Tibial artery (tissue), 4 donors: ENCODE data around the gene TUBA3D.
A peak's percentile ranks its signal among the peaks of the same experiment; 100 is the strongest.
"Not testable (repeated sequence)": the region's sequence is repeated elsewhere in the genome, so short reads cannot be mapped to it uniquely, and the experiment has no call there.

Source experiments
- DNase-seq, 2 donors: peaks; one replicate each; pipeline ENCODE4 v3.0.0-alpha.2; 2019
- H3K27ac ChIP-seq, 2 donors: fragments of 200-600 bp; sonication (generic) in 1 of 2; 1 replicate in 1 of 2; 2 replicates in 1 of 2; pipeline ENCODE4 v1.5.1; 2018 to 2019; ENCODE audit warnings: mild to moderate bottlenecking in 1 of 2
- H3K27me3 ChIP-seq, 2 donors: fragments of 200-600 bp; sonication (generic) in 1 of 2; one replicate each; pipeline versions ENCODE4 v1.5.1 to v1.6.0; 2016 to 2019
- H3K36me3 ChIP-seq, 3 donors: fragments of 200-600 bp; sonication (generic) in 2 of 3; one replicate each; pipeline ENCODE4 v1.5.1; 2016 to 2019; ENCODE audit warnings: mild to moderate bottlenecking in 2 of 3
- H3K4me1 ChIP-seq, 4 donors: fragments of 200-600 bp; sonication (generic) in 2 of 4; 1 replicate in 3 of 4; 2 replicates in 1 of 4; pipeline ENCODE4 v1.5.1; 2016 to 2019
- H3K4me3 ChIP-seq, 2 donors: fragments of 200-600 bp; sonication (generic) in 1 of 2; 1 replicate in 1 of 2; 2 replicates in 1 of 2; pipeline ENCODE4 v1.5.1; 2018 to 2019; ENCODE audit warnings: mild to moderate bottlenecking in 2 of 2
- H3K9me3 ChIP-seq, 3 donors: fragments of 200-600 bp; sonication (generic) in 1 of 3; one replicate each; pipeline ENCODE4 v1.5.1; 2016 to 2019
- intact Hi-C: fragments of 100-400 bp; cut with DNase I; formaldehyde crosslinking; loops from one replicate; pipeline ENCODE4 v1.15.0; 2023; ENCODE audit warnings: low total_unique reads
- TF ChIP-seq, protein P1 (sequence below), 2 experiments: fragments of 200-600 bp in 1 of 2; fragments of 450-650 bp in 1 of 2; IDR thresholded peaks; one replicate each; pipeline ENCODE4 v1.5.1; 2017 to 2019; ENCODE audit warnings: antibody characterized with exemption in 2 of 2, mild to moderate bottlenecking in 1 of 2, moderate library complexity in 1 of 2

The TUBA3D gene

DNA sequence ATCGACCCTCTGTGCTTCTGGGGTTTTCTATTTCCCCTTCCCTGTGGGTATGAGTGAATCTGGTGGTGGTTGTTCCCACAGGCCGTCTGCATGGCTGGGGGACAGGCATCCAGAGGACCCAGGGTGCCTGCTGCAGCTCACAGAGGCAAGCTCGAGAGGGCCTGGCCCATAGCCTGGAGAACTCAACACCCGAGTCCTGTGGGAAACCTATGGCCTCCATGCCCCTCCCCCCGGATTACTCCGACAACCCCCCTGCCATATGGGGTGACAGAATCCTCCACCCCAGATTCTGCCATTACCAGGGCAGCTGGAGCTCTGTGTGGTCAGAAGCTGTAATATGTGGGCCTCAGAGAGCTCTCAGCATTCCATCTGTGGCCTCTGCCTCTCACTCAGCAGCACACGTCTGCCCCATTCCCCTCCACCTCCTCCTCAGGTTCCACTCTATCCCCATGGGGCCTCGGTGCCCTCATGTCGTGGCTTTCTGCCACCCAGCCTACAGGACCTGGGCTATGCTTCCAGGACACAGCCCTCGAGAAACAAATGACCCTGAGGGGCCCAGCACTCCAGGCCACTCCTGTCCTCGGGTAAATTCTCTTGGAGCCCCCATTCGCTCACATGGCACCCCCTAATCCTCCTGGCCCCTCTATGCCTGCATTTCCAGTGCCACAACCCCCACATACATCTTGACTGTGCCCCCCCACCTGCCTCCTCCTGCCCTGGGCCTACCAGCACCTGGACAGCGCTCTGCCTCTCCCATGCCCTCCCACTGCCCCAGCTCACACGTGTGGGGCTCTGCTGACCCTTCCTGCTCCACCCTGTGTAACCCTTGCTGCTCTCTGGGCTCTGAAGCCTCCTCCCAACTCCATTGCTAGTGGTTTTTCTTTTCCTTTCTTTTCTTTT is 12.6 kb downstream of the TUBA3D start:
- H3K9me3 ChIP-seq = no peaks in the 10 kb centered on the region
- DNase-seq = no peak
- H3K27ac ChIP-seq = no peak overlapping the region
- H3K27me3 ChIP-seq = no peaks in the 10 kb centered on the region
- H3K4me3 ChIP-seq = no peak overlapping the region
- TF ChIP-seq, protein P1, sequence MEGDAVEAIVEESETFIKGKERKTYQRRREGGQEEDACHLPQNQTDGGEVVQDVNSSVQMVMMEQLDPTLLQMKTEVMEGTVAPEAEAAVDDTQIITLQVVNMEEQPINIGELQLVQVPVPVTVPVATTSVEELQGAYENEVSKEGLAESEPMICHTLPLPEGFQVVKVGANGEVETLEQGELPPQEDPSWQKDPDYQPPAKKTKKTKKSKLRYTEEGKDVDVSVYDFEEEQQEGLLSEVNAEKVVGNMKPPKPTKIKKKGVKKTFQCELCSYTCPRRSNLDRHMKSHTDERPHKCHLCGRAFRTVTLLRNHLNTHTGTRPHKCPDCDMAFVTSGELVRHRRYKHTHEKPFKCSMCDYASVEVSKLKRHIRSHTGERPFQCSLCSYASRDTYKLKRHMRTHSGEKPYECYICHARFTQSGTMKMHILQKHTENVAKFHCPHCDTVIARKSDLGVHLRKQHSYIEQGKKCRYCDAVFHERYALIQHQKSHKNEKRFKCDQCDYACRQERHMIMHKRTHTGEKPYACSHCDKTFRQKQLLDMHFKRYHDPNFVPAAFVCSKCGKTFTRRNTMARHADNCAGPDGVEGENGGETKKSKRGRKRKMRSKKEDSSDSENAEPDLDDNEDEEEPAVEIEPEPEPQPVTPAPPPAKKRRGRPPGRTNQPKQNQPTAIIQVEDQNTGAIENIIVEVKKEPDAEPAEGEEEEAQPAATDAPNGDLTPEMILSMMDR (IDR thresholded peaks at IDR 0.05) = no peak
- H3K4me1 ChIP-seq = peaks cover 0 to 9% (median 7%) of the 10 kb centered on the region in 4 donors
- intact Hi-C loops = loop anchor here (2.0 kb wide), 1 partner anchor 1304 kb away; no protein-coding TSS in a partner anchor
- H3K36me3 ChIP-seq = peaks cover 0 to 11% (median 0%) of the 10 kb centered on the region in 3 donors

DNA sequence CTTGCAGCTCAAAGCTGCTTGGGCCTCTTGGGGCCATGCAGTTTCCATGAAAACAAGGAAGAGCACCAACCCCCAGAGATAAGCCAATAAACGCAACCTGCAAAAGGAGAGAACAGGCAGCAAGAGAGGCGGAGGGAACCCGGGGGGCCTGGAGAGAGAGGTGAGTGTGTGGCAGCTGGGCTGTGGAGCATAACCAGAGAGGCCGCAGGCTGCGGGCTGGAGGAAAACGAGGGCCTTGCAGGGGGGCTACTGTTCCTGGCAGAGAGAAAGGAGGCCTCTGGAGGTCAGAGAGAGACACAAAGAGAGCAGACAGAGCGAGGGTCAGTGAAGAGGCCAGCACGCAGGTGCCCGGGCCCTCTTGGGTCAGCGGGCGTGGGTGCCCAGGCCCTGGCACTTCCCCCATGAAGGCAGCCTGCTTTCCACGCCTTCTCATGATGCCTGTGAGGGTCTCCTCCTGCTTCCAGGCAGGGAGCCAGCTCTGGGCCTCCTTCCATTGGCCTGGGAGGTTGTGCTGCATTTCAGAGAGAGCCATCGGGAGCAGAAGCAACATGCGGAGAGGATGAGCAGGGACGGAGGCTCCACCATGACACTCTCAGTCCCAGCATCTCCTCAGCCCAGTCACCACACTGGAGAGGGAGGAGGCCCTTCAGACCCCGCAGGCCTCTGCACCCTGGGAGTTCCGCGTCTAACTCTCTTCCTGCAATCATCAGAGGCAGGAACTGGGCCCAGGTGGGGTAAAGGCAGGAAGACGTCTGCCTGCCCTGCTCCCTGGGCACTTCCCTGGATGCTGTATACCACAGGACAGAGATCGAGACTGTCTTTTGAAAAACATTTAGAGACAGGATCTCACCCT is 14.9 kb downstream of the TUBA3D start:
- H3K36me3 ChIP-seq, H3K27ac ChIP-seq, DNase-seq, H3K27me3 ChIP-seq, intact Hi-C loops, H3K9me3 ChIP-seq: not testable (repeated sequence)
- peaks cover 0 to 29% (median 17%) of the 10 kb centered on the region in 4 donors for H3K4me1 ChIP-seq
- peak overlapping the region; percentile 67 to 94 for H3K4me3 ChIP-seq

DNA sequence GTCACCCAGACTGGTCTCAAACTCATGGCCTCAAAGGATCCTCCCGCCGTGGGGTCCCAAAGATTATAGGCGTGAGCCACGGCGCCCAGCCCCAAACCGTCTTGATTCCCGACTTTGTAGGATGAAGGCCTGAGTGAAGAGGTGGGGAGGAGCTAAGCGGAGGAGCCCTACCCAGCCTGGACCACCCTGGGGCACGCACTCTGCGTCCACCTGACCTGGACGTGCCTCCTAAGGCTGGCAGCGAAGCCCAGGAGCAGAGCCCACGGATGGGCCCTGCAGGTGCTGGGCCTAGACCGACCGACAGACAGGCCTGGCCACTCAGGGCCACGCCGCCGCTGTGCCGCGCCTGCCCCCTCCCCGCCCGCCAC is 15.5 kb downstream of the TUBA3D start:
- Histone ChIP-seq H3K4me3 (peak overlapping the region; percentile 67 to 94), H3K4me1 (peaks cover 0 to 29% (median 17%) of the 10 kb centered on the region in 4 donors)
- H3K27me3 ChIP-seq, H3K36me3 ChIP-seq, H3K27ac ChIP-seq, intact Hi-C loops, H3K9me3 ChIP-seq, DNase-seq: not testable (repeated sequence)

DNA sequence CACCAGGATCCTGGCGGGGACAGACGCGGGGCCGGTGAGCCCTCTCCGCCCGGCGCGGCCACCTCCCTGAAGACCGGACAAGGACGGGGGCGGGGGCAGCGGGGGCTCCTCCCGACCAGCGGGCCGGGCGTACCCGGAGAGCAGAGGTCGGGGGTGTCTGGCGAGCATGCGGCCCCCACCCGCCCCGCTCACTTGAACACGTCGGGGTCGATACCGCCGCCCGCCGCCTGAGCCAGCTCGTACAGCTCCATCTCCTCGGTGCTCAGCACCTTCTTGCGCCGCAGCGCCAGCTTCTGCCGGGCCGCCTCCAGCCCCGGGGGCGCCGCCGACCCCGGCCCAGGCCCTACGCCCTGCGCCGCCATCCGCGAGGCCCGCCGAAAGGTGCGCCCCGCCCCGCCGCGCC is 16.1 kb downstream of the TUBA3D start, which contains the start of gene MZT2A:
Gene MZT2A, minus strand, starts transcription at position 383 of the 403 bp plus-strand sequence. Its CDS starts 21 bp downstream, at position 362.
- H3K27me3 ChIP-seq, DNase-seq, H3K36me3 ChIP-seq, intact Hi-C loops, H3K9me3 ChIP-seq: not testable (repeated sequence)
- peak within 1 kb of the TSS; percentile 67 to 94 for H3K4me3 ChIP-seq
- H3K4me1 ChIP-seq = peaks cover 0 to 29% (median 17%) of the 10 kb centered on the region in 4 donors
- peak within 1 kb of the TSS; percentile 79 to 90 for H3K27ac ChIP-seq

DNA sequence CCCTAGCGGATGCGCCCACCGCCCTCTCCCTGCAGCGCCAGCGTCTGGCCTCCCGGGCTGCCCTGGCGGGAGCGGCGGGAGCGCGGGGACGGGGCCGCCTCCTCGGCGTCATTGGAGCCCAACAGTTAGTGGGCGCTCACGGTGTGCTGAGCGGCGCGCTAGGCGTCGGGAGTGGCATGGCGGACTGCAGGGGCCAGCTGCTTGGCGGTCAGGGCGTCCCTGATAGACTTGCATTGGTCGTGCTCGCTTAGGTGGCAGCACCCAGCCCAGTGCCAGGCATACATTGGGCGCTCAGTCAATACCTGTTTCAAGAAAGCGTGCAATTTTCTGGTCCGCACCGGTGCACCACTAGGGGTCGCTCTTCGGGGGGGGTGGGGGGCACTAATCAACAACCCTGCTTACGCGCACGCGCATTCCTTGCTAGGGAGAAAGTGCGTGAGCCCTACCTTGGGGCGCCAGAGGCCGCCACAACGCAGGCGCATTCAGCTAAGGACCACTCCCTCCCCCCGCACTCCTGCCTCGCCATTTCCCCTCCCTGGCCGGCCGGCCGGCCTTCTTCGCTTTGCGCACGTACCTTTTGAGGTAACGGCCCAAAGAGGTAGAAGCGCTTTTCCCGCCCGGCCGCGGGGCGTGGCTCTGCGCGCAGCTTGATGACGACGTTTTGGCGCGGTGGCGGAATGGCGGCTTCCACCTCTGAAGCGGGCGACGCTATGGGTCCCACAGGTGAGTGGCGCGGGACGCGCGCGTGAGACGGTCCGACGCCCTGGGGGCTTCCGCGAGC is 16.7 kb downstream of the TUBA3D start:
- intact Hi-C loops = no loop called here

DNA sequence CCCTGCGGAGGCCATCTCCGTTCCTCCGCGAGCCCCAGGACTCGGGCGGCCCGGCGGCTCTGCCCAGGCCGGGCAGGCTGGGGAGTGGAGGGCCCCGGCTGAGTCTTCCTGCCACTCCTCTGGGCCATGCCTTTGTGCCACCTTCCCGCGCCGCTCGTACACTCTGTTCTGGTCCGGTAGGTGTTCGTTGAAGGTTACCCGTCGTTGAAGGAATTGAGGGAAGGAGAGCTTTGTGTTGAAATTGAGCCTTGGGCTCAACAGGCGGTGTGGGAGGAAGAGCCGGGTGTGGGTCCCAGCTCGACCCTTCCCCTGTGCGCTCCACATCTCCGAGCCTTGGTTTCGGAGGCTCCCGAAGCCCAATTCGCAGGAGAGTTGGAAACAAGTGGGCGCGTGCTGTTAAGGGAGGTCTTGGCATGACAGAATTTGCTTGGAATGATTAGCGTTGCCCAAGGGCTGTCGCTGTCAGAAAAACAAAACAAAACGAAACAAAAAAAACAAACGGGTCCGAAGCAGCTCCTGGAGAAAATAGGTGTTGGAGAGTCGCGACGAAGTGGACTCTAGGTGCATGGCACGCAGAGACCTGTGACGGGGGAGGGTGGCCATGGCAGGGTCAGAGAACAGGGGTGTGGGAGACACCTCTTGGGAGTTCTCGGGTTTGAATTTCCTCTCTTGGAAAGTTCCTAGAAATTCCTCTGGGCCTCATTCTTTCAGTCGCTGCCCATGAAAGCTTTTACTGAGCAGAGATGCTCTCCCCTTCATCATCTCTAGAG is 17.5 kb downstream of the TUBA3D start:
- TF ChIP-seq, protein P1 (IDR thresholded peaks at IDR 0.05) = no peak
- Histone ChIP-seq H3K36me3 (peaks cover 0 to 15% (median 0%) of the 10 kb centered on the region in 3 donors), H3K27ac (peak overlapping the region; percentile 79 to 90), H3K9me3 (no peaks in the 10 kb centered on the region), H3K4me3 (peak overlapping the region; percentile 67 to 94), H3K27me3 (no peaks in the 10 kb centered on the region), H3K4me1 (peaks cover 0 to 29% (median 17%) of the 10 kb centered on the region in 4 donors)
- intact Hi-C loops = no loop called here
- DNase-seq = no peak

More for the DNA sequence above, 16.7 kb downstream of the TUBA3D start:
- peak; percentile 92 to 93 for DNase-seq
- TF ChIP-seq, protein P1 (IDR thresholded peaks at IDR 0.05) = peak; percentile 65 to 75
- Histone ChIP-seq H3K9me3 (no peaks in the 10 kb centered on the region), H3K27me3 (no peaks in the 10 kb centered on the region), H3K4me1 (peaks cover 0 to 29% (median 17%) of the 10 kb centered on the region in 4 donors), H3K36me3 (peaks cover 0 to 8% (median 0%) of the 10 kb centered on the region in 3 donors), H3K27ac (peak overlapping the region; percentile 79 to 90), H3K4me3 (peak overlapping the region; percentile 67 to 94)

DNA sequence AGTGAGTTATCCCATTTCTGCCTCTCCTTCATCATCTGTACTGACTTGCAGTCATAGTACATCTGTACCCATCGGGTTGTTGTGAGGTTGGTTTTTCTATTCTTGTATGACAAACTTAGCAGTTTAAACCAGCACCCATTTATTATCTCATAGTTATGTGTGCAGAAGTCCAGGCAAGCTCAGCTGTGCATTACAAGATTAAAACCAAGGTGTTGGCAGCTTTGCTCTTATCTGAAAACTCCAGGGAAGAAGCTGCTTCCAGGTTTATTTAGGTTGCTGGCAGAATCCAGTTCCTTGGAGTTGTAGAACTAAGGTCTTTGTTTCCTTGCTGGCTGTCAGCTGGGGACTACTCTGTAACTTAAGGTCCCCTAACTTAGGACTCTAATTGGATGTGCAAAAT is 19.6 kb downstream of the TUBA3D start:
- DNase-seq, H3K27me3 ChIP-seq, H3K4me3 ChIP-seq, intact Hi-C loops, H3K27ac ChIP-seq, H3K9me3 ChIP-seq: not testable (repeated sequence)
- Histone ChIP-seq H3K36me3 (peaks cover 8 to 36% (median 14%) of the 10 kb centered on the region in 3 donors), H3K4me1 (peaks cover 0 to 29% (median 17%) of the 10 kb centered on the region in 4 donors)

DNA sequence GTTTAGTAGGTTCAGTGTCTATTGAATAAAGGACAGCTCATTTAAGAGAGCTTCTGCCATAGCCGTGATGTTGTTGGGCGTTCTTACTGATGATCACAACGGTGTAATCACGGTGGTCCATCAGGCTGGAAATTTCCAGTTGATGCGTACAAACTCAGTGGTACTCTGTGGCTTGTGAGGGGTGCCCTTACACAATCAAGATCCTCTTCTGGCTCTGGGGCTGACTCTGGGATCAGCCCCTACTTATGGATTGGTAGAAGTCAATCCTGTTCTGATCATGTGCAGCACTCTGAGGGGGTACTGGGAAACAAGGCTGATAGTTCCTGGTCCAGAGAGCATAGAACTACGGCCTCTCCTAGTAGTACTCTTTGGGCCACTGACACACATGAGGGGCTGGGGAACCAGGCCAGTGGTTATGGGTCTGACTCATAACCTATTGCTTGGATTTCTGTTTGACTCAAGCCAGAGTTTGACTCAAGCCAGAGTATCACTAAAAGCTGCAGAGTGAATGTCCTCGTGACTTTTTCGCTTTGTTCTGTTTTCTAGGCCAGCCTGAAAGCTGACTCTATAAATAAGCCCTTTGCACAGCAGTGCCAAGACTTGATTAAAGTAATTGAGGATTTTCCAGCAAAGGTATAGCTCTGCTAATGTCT is 22.5 kb downstream of the TUBA3D start:
- H3K4me3 ChIP-seq, H3K9me3 ChIP-seq, H3K27me3 ChIP-seq, DNase-seq, H3K27ac ChIP-seq, intact Hi-C loops: not testable (repeated sequence)
- peaks cover 0 to 19% (median 10%) of the 10 kb centered on the region in 4 donors for H3K4me1 ChIP-seq
- H3K36me3 ChIP-seq = peaks cover 18 to 65% (median 43%) of the 10 kb centered on the region in 3 donors

DNA sequence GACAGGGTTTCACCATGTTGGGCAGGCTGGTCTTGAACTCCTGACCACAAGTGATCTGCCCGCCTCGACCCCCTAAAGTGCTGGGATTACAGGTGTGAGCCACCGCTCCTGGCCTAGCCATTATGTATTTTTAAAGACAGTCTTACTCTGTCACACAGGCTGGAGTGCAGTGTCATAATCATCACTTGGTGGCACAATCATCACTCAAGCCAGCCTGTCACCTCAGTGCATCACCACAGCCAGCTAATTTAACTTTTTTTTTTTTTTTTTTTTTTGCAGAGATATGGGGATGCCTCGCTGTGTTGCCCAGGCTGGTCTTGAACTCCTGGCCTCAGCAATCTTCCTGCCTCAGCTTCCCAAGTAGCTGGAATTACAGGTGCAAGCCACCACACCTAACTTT is 27.7 kb downstream of the TUBA3D start:
- DNase-seq, H3K4me3 ChIP-seq, intact Hi-C loops, H3K27ac ChIP-seq, H3K27me3 ChIP-seq, H3K4me1 ChIP-seq, H3K9me3 ChIP-seq: not testable (repeated sequence)
- peaks cover 29 to 100% (median 93%) of the 10 kb centered on the region in 3 donors for H3K36me3 ChIP-seq
